DND-41 (cell line): ENCODE results near the gene ASXL2.

Experiments used
- ATAC-seq: fragments of 200-7000 bp; cut with Tn5 transposase; 3 replicates; pipeline ENCODE4 v1.9.1; 2021; ENCODE audit warnings: low read depth; ENCODE audit not compliant: insufficient read depth
- DNase-seq: peaks from one replicate; pipeline ENCODE4 v3.0.0-alpha.2; 2020
- H2AFZ ChIP-seq: 2 replicates; pipeline ENCODE4 v1.6.0; 2012; ENCODE audit warnings: low read depth, low read length
- H3K27ac ChIP-seq: 2 replicates; pipeline ENCODE4 v1.5.1; 2012; ENCODE audit warnings: low read length, inconsistent platforms
- H3K27me3 ChIP-seq: fragments of 200-600 bp; sonication (generic); 2 replicates; pipeline ENCODE4 v1.6.0; 2012; ENCODE audit warnings: low read length, mild to moderate bottlenecking, inconsistent platforms; ENCODE audit not compliant: insufficient read depth, poor library complexity
- H3K36me3 ChIP-seq: 2 replicates; pipeline ENCODE4 v1.5.1; 2012; ENCODE audit warnings: low read length, inconsistent platforms; ENCODE audit not compliant: insufficient read depth
- H3K4me1 ChIP-seq: 2 replicates; pipeline ENCODE4 v1.5.1; 2012; ENCODE audit warnings: mild to moderate bottlenecking, low read length; ENCODE audit not compliant: insufficient read depth
- H3K4me2 ChIP-seq: 2 replicates; pipeline ENCODE4 v1.6.0; 2012; ENCODE audit warnings: mild to moderate bottlenecking, moderate library complexity, low read length, inconsistent platforms; ENCODE audit not compliant: insufficient read depth
- H3K4me3 ChIP-seq, 2 experiments: fragments of 200-600 bp in 1 of 2; shearing (Covaris generic) in 1 of 2; 2 replicates each; pipeline ENCODE4 v1.5.1; 2012 to 2016; ENCODE audit warnings: inconsistent platforms in 2 of 2, low read length in 2 of 2, mild to moderate bottlenecking in 2 of 2, low read depth in 1 of 2, moderate library complexity in 1 of 2
- H3K79me2 ChIP-seq: 2 replicates; pipeline ENCODE4 v1.6.0; 2012; ENCODE audit warnings: low read length, inconsistent platforms; ENCODE audit not compliant: insufficient read depth
- H3K9ac ChIP-seq: 2 replicates; pipeline ENCODE4 v1.6.0; 2012; ENCODE audit warnings: low read depth, mild to moderate bottlenecking, inconsistent platforms, low read length, moderate library complexity
- H3K9me3 ChIP-seq: 2 replicates; pipeline ENCODE4 v1.5.1; 2012; ENCODE audit warnings: low read length, moderate library complexity, mild to moderate bottlenecking, inconsistent platforms; ENCODE audit not compliant: insufficient read depth, severe bottlenecking
- H4K20me1 ChIP-seq: 2 replicates; pipeline ENCODE4 v1.6.0; 2012; ENCODE audit warnings: low read length; ENCODE audit not compliant: insufficient read depth
- CTCF ChIP-seq: IDR thresholded peaks from 2 replicates; pipeline ENCODE4 v1.5.1; 2012; ENCODE audit warnings: borderline replicate concordance, low read length, moderate library complexity, mild to moderate bottlenecking; ENCODE audit not compliant: poor library complexity, severe bottlenecking; ENCODE audit errors: extremely low read depth
- EZH2 ChIP-seq: IDR thresholded peaks from 3 replicates; pipeline ENCODE4 v1.6.1; 2012; ENCODE audit warnings: borderline replicate concordance, low read depth, mild to moderate bottlenecking, moderate library complexity, low read length, inconsistent platforms; ENCODE audit not compliant: severe bottlenecking

ASXL2 gene

GRCh38 chr2:25700221-25700660, 178.0 kb downstream of the ASXL2 start:
- Histone ChIP-seq H3K4me3 (no peak overlapping the region), H3K27me3 (no peaks in the 10 kb centered on the region), H3K9ac (no peak overlapping the region), H2AFZ (no peak overlapping the region), H3K4me2 (no peak overlapping the region), H3K9me3 (no peaks in the 10 kb centered on the region), H3K36me3 (no peaks in the 10 kb centered on the region), H3K4me1 (no peaks in the 10 kb centered on the region), H3K79me2 (no peaks in the 10 kb centered on the region), H4K20me1 (no peaks in the 10 kb centered on the region), H3K27ac (no peak overlapping the region)
- DNase-seq (peak; percentile 42), ATAC-seq (peak; percentile 77; the same call in 2 of the 3 replicates)
- peak; percentile 89 for TF ChIP-seq CTCF
- no peak for TF ChIP-seq EZH2

- DNase-seq (no peak), ATAC-seq (no peak)
- Histone ChIP-seq H3K9me3 (no peaks in the 10 kb centered on the region), H3K4me2 (no peak overlapping the region), H3K4me3 (no peak overlapping the region), H3K36me3 (no peaks in the 10 kb centered on the region), H3K27ac (no peak overlapping the region), H3K79me2 (no peaks in the 10 kb centered on the region), H3K9ac (no peak overlapping the region), H2AFZ (no peak overlapping the region), H3K27me3 (no peaks in the 10 kb centered on the region), H4K20me1 (no peaks in the 10 kb centered on the region), H3K4me1 (no peaks in the 10 kb centered on the region)
- TF ChIP-seq CTCF (no peak), EZH2 (no peak)
Measured at GRCh38 chr2:25699216-25699615, 179.1 kb downstream of the ASXL2 start.

- H3K9ac ChIP-seq = no peak overlapping the region
- no peaks in the 10 kb centered on the region for H4K20me1 ChIP-seq
- no peaks in the 10 kb centered on the region for H3K27me3 ChIP-seq
- DNase-seq (no peak), ATAC-seq (no peak)
- H3K4me2 ChIP-seq = no peak overlapping the region
- no peaks in the 10 kb centered on the region for H3K36me3 ChIP-seq
- H3K9me3 ChIP-seq = no peaks in the 10 kb centered on the region
- no peak overlapping the region for H3K4me3 ChIP-seq
- no peak overlapping the region for H3K27ac ChIP-seq
- no peak overlapping the region for H2AFZ ChIP-seq
- H3K4me1 ChIP-seq = no peaks in the 10 kb centered on the region
- no peak for TF ChIP-seq CTCF
- H3K79me2 ChIP-seq = no peaks in the 10 kb centered on the region
Measured at GRCh38 chr2:25698752-25699151, 179.5 kb downstream of the ASXL2 start.
